Left ventricle myocardium inferior (tissue), 1 donor: ENCODE measurements around the gene ABCC6. TPM values are rescaled to one million over a fixed set of nuclear protein-coding genes. Genes with fewer than 3 reads are reported as not detected.
"Not testable (repeated sequence)": the region's sequence is repeated elsewhere in the genome, so short reads cannot be mapped to it uniquely, and the experiment has no call there.

Experiments
- DNase-seq: peaks from one replicate; pipeline ENCODE4 v3.0.0-alpha.2; 2020
- H3K27ac ChIP-seq: fragments of 200-600 bp; replicated peaks from 2 replicates; pipeline ENCODE4 v1.8.0; 2021
- H3K27me3 ChIP-seq: fragments of 200-600 bp; 2 replicates; pipeline ENCODE4 v1.8.0; 2021; ENCODE audit warnings: low read depth
- H3K36me3 ChIP-seq: fragments of 200-600 bp; 2 replicates; pipeline ENCODE4 v1.8.0; 2021
- H3K4me1 ChIP-seq: fragments of 200-600 bp; 2 replicates; pipeline ENCODE4 v1.8.0; 2021
- H3K4me3 ChIP-seq: fragments of 200-600 bp; 2 replicates; pipeline ENCODE4 v1.8.0; 2021; ENCODE audit warnings: mild to moderate bottlenecking, moderate library complexity
- H3K9me3 ChIP-seq: fragments of 200-600 bp; replicated peaks from 2 replicates; pipeline ENCODE4 v1.8.0; 2021
- CTCF ChIP-seq: fragments of 200-600 bp; IDR thresholded peaks from 2 replicates; pipeline ENCODE4 v1.8.0; 2021; ENCODE audit warnings: antibody characterized with exemption, mild to moderate bottlenecking, borderline replicate concordance
- intact Hi-C: fragments of 100-400 bp; cut with micrococcal nuclease; formaldehyde crosslinking; loops from one replicate; pipeline ENCODE4 v1.11.0; 2022
- total RNA-seq: library from RNA; stranded (reverse); fragmentation: NEBNext Ultra II Directional; extraction: Animal tissue kit (Norgen Biotek cat#: 25700); gene quantifications from one replicate; pipeline ENCODE4 v1.2.1, GENCODE V29; 2021
- donor health status: DM: no; HTN: yes; CAD: no; lungs with severe emphysema.

Gene ABCC6
- total RNA-seq, 1 donor from 2014 or later, result 1.2 TPM

- no peak for TF ChIP-seq CTCF
- no peak overlapping the region for H3K27ac ChIP-seq
- H3K36me3 ChIP-seq, result peaks cover 68% of the 10 kb centered on the region
- no peaks in the 10 kb centered on the region for H3K27me3 ChIP-seq
- H3K4me1 ChIP-seq, result no peaks in the 10 kb centered on the region
- intact Hi-C loops, result no loop called here
- DNase-seq, result no peak
- no peak overlapping the region for H3K4me3 ChIP-seq
- H3K9me3 ChIP-seq, result no peaks in the 10 kb centered on the region
Measured at GRCh38 chr16:16107839-16108238, 115.5 kb downstream of the ABCC6 start.

GRCh38 chr16:16106466-16106865, 116.8 kb downstream of the ABCC6 start:
- H3K9me3 ChIP-seq, result no peaks in the 10 kb centered on the region
- peaks cover 61% of the 10 kb centered on the region for H3K36me3 ChIP-seq
- intact Hi-C loops, result no loop called here
- no peaks in the 10 kb centered on the region for H3K27me3 ChIP-seq
- no peak for DNase-seq
- H3K4me3 ChIP-seq, result no peak overlapping the region
- H3K4me1 ChIP-seq, result no peaks in the 10 kb centered on the region
- H3K27ac ChIP-seq, result no peak overlapping the region
- TF ChIP-seq CTCF, result no peak

GRCh38 chr16:16105646-16106045, 117.6 kb downstream of the ABCC6 start:
- DNase-seq, result no peak
- H3K4me1 ChIP-seq, result peaks cover 3% of the 10 kb centered on the region
- no peaks in the 10 kb centered on the region for H3K9me3 ChIP-seq
- H3K36me3 ChIP-seq, result peaks cover 53% of the 10 kb centered on the region
- no peaks in the 10 kb centered on the region for H3K27me3 ChIP-seq
- no peak overlapping the region for H3K27ac ChIP-seq
- no peak overlapping the region for H3K4me3 ChIP-seq
- intact Hi-C loops, result no loop called here
- TF ChIP-seq CTCF, result no peak

GRCh38 chr16:16104804-16105141, 118.5 kb downstream of the ABCC6 start:
- not testable (repeated sequence) for H3K27ac ChIP-seq

GRCh38 chr16:16104132-16104803, 119.0 kb downstream of the ABCC6 start:
- H3K27me3 ChIP-seq, H3K27ac ChIP-seq, H3K4me3 ChIP-seq, H3K9me3 ChIP-seq, H3K4me1 ChIP-seq, DNase-seq, intact Hi-C loops: not testable (repeated sequence)
- peaks cover 44% of the 10 kb centered on the region for H3K36me3 ChIP-seq

More at GRCh38 chr16:16104804-16105141, 118.5 kb downstream of the ABCC6 start:
- H3K4me1 ChIP-seq, H3K4me3 ChIP-seq, intact Hi-C loops, H3K9me3 ChIP-seq, H3K27me3 ChIP-seq, DNase-seq: not testable (repeated sequence)
- peaks cover 44% of the 10 kb centered on the region for H3K36me3 ChIP-seq

GRCh38 chr16:16102738-16103137, 120.6 kb downstream of the ABCC6 start:
- DNase-seq, result no peak
- TF ChIP-seq CTCF, result no peak
- Histone ChIP-seq H3K36me3 (peaks cover 49% of the 10 kb centered on the region), H3K27ac (no peak overlapping the region), H3K4me3 (no peak overlapping the region), H3K9me3 (no peaks in the 10 kb centered on the region), H3K4me1 (peaks cover 9% of the 10 kb centered on the region), H3K27me3 (no peaks in the 10 kb centered on the region)
- intact Hi-C loops, result no loop called here
